Measurements from ENCODE around the gene ZNF879. TPM values are rescaled to one million over a fixed set of nuclear protein-coding genes. Genes with fewer than 3 reads are reported as not detected.

The ZNF879 gene
- total and polyA plus RNA-seq, 2 donors (not counting 1 experiment from before 2014, with no cell fraction given), result 1.5 to 7.1 TPM

GRCh38 chr5:179054876-179055275 is 31.3 kb downstream of the ZNF879 start:
- TF ChIP-seq CTCF (conservative IDR thresholded peaks at IDR 0.05 in 1 of 2, IDR thresholded peaks at IDR 0.05 in 1 of 2; ENCODE audit: low read depth in 1 of 2, low read length in 2 of 2), result no peak
- no peak for TF ChIP-seq EZH2 (IDR thresholded peaks at IDR 0.05; ENCODE audit: low read length, missing control alignments)
- no peak overlapping the region for H3K4me2 ChIP-seq (ENCODE audit: extremely low read depth, insufficient read depth, low read length)
- no peaks in the 10 kb centered on the region for H3K36me3 ChIP-seq (ENCODE audit: control insufficient read depth, insufficient read depth, low read length)
- no peaks in the 10 kb centered on the region for H3K9me3 ChIP-seq (ENCODE audit: control insufficient read depth, insufficient read depth, low read depth, low read length)
- DNase-seq (ENCODE audit: low read depth in 2 of 2), result no peak
- no peak overlapping the region for H2AFZ ChIP-seq (ENCODE audit: low read length)
- no peak overlapping the region for H3K27ac ChIP-seq (ENCODE audit: insufficient read depth, low read length)
- no peak overlapping the region for H3K9ac ChIP-seq (ENCODE audit: insufficient read depth, low read length)
- no peak overlapping the region for H3K4me3 ChIP-seq (replicated peaks in 1 of 4; ENCODE audit: control extremely low read depth in 1 of 4, insufficient read depth in 1 of 4, low read depth in 3 of 4, low read length in 4 of 4)
- H3K4me1 ChIP-seq (ENCODE audit: control insufficient read depth, extremely low read depth, insufficient read depth, low read length), result no peaks in the 10 kb centered on the region
- H3K27me3 ChIP-seq (ENCODE audit: control insufficient read depth, insufficient read depth, low read length), result no peaks in the 10 kb centered on the region
- H4K20me1 ChIP-seq (ENCODE audit: control insufficient read depth, extremely low read depth, insufficient read depth, low read length), result no peaks in the 10 kb centered on the region
- H3K79me2 ChIP-seq (ENCODE audit: control insufficient read depth, insufficient read depth, low read length), result no peaks in the 10 kb centered on the region

- Histone ChIP-seq H3K4me2 (ENCODE audit: extremely low read depth, insufficient read depth, low read length) (no peak overlapping the region), H3K4me1 (ENCODE audit: control insufficient read depth, extremely low read depth, insufficient read depth, low read length) (no peaks in the 10 kb centered on the region), H3K4me3 (replicated peaks in 1 of 4; ENCODE audit: control extremely low read depth in 1 of 4, insufficient read depth in 1 of 4, low read depth in 3 of 4, low read length in 4 of 4) (no peak overlapping the region), H3K27me3 (ENCODE audit: control insufficient read depth, insufficient read depth, low read length) (no peaks in the 10 kb centered on the region), H3K36me3 (ENCODE audit: control insufficient read depth, insufficient read depth, low read length) (no peaks in the 10 kb centered on the region), H3K9me3 (ENCODE audit: control insufficient read depth, insufficient read depth, low read depth, low read length) (no peaks in the 10 kb centered on the region), H3K9ac (ENCODE audit: insufficient read depth, low read length) (no peak overlapping the region), H3K79me2 (ENCODE audit: control insufficient read depth, insufficient read depth, low read length) (no peaks in the 10 kb centered on the region), H4K20me1 (ENCODE audit: control insufficient read depth, extremely low read depth, insufficient read depth, low read length) (no peaks in the 10 kb centered on the region), H3K27ac (ENCODE audit: insufficient read depth, low read length) (no peak overlapping the region), H2AFZ (ENCODE audit: low read length) (no peak overlapping the region)
- no peak for DNase-seq (ENCODE audit: low read depth in 2 of 2)
- no peak for TF ChIP-seq CTCF (conservative IDR thresholded peaks at IDR 0.05 in 1 of 2, IDR thresholded peaks at IDR 0.05 in 1 of 2; ENCODE audit: low read depth in 1 of 2, low read length in 2 of 2)
- TF ChIP-seq EZH2 (IDR thresholded peaks at IDR 0.05; ENCODE audit: low read length, missing control alignments), result no peak
Observed at GRCh38 chr5:179055436-179055835, 31.8 kb downstream of the ZNF879 start.

GRCh38 chr5:179055841-179056240 is 32.2 kb downstream of the ZNF879 start:
- Histone ChIP-seq H3K9me3 (ENCODE audit: control insufficient read depth, insufficient read depth, low read depth, low read length) (no peaks in the 10 kb centered on the region), H3K4me3 (replicated peaks in 1 of 4; ENCODE audit: control extremely low read depth in 1 of 4, insufficient read depth in 1 of 4, low read depth in 3 of 4, low read length in 4 of 4) (no peak overlapping the region), H3K9ac (ENCODE audit: insufficient read depth, low read length) (no peak overlapping the region), H3K4me2 (ENCODE audit: extremely low read depth, insufficient read depth, low read length) (no peak overlapping the region), H2AFZ (ENCODE audit: low read length) (no peak overlapping the region), H3K27ac (ENCODE audit: insufficient read depth, low read length) (no peak overlapping the region), H4K20me1 (ENCODE audit: control insufficient read depth, extremely low read depth, insufficient read depth, low read length) (no peaks in the 10 kb centered on the region), H3K4me1 (ENCODE audit: control insufficient read depth, extremely low read depth, insufficient read depth, low read length) (no peaks in the 10 kb centered on the region), H3K36me3 (ENCODE audit: control insufficient read depth, insufficient read depth, low read length) (no peaks in the 10 kb centered on the region), H3K79me2 (ENCODE audit: control insufficient read depth, insufficient read depth, low read length) (peaks cover 2% of the 10 kb centered on the region), H3K27me3 (ENCODE audit: control insufficient read depth, insufficient read depth, low read length) (no peaks in the 10 kb centered on the region)
- DNase-seq (ENCODE audit: low read depth in 2 of 2), result no peak
- TF ChIP-seq EZH2 (IDR thresholded peaks at IDR 0.05; ENCODE audit: low read length, missing control alignments) (no peak), CTCF (conservative IDR thresholded peaks at IDR 0.05 in 1 of 2, IDR thresholded peaks at IDR 0.05 in 1 of 2; ENCODE audit: low read depth in 1 of 2, low read length in 2 of 2) (no peak)
